Forelimb muscle (tissue), 1 donor: Measurements from ENCODE around the gene TNFRSF8. TPM values are rescaled to one million over a fixed set of nuclear protein-coding genes. Genes with fewer than 3 reads are reported as not detected.

Experiments used
- DNase-seq: peaks from one replicate; pipeline ENCODE4 v3.0.0-alpha.2; 2013; ENCODE audit warnings: low read depth
- polyA plus RNA-seq: library from polyadenylated mRNA; unstranded; fragments of 120-200 nt; gene quantifications from one replicate; pipeline ENCODE4 v1.2.1, GENCODE V29; 2013; ENCODE audit not compliant: insufficient read length

The TNFRSF8 gene
- polyA plus RNA-seq, 1 donor: 0.22 TPM

DNA sequence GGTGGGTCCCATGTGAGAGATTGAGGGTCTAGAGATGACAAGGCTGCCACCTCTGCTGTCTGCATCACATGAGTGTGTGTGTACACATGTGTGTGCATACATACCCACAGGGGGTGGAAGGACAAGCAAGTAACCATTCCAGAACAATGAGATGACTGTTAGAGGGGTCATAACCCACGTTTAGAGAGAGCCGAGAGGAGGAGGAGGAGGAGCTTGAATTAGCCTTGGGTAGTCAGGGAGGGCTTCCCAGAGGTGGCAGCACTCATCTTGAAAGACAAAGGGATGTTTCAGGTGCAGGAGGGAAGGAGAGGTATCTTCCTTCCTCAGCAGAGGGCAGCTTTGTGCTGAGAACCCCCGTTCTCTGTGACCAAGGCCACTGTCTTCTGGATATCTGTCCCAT is 125.0 kb downstream of the TNFRSF8 start:
- no peak for DNase-seq

DNA sequence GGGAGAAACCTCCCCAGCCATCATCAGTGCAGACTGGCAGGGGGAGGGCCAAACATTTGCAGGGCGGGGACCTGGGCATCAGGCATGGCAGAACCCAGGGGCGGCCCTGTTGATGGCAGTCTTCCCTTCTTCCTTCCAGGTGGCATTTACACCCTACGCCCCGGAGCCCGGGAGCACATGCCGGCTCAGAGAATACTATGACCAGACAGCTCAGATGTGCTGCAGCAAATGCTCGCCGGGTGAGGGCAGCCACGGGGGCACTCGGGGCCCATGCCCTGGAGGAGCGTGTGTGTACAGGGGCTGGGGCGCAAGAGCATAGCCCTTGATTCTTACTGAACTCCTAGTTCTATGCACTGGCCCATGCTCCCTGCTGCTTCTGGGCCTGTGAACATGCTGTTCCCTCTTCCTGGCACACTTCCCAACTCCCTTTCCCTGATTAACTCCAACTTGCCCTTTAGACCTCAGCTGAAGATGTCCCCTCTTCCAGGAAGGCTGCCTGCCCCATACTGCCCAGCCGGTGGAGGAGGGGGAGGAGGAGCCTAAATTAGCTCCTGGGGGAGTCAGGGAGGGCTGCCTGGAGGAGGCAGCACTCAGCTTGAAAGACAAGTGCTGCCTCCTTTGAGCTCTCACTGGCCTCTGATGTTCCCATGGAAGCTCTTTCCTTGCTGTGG is 125.7 kb downstream of the TNFRSF8 start:
- no peak for DNase-seq

DNA sequence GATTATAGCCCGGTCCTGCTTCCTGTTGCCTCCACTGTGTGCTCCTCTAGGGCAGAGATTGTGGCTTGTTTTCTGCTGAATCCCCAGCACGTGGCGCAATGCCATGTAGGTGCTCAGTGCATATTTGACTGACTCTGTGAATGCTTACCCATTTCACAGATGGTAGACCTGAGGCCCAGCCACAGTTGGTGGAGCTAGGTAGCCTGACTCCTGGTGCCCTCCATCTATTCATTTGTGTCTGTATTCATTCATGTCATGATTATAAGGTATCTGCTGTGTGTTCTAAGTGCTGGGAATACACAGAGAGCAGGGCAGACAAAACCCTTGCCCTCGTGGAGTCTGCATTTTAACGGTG is 126.2 kb downstream of the TNFRSF8 start:
- DNase-seq: no peak

DNA sequence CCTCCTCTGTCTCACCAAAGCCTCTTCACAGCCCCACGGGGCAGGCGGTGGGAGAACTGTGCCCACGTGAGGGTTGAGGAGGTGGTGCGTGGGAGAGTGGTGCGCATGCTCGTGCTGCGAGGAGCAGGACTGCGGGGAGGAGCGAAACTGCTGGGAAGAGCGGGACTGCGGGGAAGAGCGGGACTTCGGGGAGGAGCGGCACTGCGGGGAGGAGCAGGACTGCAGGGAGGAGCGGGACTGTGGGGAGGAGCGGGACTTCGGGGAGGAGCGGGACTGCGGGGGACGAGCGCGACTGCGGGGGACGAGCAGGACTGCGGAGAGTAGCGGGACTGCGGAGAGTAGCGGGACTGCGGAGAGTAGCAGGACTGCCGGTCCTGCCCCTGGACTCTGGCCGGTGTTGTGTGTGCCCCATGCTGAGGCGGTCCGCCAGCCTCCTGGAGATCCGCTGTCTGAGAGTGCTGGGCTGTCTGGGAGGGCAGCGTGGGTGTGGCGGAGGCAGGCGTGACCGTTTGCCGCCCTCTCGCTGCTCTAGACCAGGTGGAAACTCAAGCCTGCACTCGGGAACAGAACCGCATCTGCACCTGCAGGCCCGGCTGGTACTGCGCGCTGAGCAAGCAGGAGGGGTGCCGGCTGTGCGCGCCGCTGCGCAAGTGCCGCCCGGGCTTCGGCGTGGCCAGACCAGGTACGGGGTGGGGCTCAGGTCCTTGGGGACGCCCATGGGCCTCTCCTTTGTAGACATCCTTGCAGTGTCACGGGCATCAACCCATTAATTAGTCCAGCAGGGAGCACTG is 128.3 kb downstream of the TNFRSF8 start:
- DNase-seq: no peak

Other genes with a start within 250 kb of the TNFRSF8 start
- gene NPPA, start 215.5 kb upstream of the TNFRSF8 start, polyA plus RNA-seq: 2.1 TPM
- not detected for gene NPPB, start 204.4 kb upstream of the TNFRSF8 start, polyA plus RNA-seq
- gene KIAA2013, start 136.9 kb upstream of the TNFRSF8 start, polyA plus RNA-seq: 32.5 TPM
- gene PLOD1, start 128.6 kb upstream of the TNFRSF8 start, polyA plus RNA-seq: 146 TPM
- gene MFN2, start 82.9 kb upstream of the TNFRSF8 start, polyA plus RNA-seq: 74.4 TPM
- 18.8 TPM for gene MIIP, start 43.8 kb upstream of the TNFRSF8 start, polyA plus RNA-seq
- 11.8 TPM for gene TNFRSF1B, start 103.7 kb downstream of the TNFRSF8 start, polyA plus RNA-seq
- gene VPS13D, start 166.7 kb downstream of the TNFRSF8 start, polyA plus RNA-seq: 17.2 TPM